ENCODE data around the gene ZNF430.

DNA sequence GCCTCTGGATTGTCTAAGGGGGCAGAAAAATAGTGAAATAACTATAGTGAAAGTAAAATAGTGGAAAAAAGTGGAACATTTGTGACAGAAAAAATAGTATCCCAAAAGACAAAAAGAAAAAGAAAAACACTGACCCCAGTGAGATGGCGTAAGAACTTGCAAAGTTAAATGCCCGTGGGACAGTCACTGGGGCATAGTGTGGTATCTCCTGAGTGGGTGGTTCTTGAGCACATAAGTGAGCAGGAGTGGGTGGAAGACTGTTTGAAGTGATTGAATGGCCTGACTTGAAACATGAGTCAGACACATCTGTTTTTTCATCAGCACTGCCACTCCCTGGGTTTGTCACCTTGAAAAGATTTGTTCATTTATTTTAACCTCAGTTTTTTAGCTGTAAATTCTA lies 2.5 kb downstream of the ZNF430 start:
- TF ChIP-seq, protein P1, sequence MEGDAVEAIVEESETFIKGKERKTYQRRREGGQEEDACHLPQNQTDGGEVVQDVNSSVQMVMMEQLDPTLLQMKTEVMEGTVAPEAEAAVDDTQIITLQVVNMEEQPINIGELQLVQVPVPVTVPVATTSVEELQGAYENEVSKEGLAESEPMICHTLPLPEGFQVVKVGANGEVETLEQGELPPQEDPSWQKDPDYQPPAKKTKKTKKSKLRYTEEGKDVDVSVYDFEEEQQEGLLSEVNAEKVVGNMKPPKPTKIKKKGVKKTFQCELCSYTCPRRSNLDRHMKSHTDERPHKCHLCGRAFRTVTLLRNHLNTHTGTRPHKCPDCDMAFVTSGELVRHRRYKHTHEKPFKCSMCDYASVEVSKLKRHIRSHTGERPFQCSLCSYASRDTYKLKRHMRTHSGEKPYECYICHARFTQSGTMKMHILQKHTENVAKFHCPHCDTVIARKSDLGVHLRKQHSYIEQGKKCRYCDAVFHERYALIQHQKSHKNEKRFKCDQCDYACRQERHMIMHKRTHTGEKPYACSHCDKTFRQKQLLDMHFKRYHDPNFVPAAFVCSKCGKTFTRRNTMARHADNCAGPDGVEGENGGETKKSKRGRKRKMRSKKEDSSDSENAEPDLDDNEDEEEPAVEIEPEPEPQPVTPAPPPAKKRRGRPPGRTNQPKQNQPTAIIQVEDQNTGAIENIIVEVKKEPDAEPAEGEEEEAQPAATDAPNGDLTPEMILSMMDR (IDR thresholded peaks at IDR 0.05; ENCODE audit: low read depth, low read length, missing input control): no peak
- TF ChIP-seq HNF4G (IDR thresholded peaks at IDR 0.05): no peak
- TF ChIP-seq, protein P2, sequence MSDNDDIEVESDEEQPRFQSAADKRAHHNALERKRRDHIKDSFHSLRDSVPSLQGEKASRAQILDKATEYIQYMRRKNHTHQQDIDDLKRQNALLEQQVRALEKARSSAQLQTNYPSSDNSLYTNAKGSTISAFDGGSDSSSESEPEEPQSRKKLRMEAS (IDR thresholded peaks at IDR 0.05): no peak
- TF ChIP-seq, protein P3, sequence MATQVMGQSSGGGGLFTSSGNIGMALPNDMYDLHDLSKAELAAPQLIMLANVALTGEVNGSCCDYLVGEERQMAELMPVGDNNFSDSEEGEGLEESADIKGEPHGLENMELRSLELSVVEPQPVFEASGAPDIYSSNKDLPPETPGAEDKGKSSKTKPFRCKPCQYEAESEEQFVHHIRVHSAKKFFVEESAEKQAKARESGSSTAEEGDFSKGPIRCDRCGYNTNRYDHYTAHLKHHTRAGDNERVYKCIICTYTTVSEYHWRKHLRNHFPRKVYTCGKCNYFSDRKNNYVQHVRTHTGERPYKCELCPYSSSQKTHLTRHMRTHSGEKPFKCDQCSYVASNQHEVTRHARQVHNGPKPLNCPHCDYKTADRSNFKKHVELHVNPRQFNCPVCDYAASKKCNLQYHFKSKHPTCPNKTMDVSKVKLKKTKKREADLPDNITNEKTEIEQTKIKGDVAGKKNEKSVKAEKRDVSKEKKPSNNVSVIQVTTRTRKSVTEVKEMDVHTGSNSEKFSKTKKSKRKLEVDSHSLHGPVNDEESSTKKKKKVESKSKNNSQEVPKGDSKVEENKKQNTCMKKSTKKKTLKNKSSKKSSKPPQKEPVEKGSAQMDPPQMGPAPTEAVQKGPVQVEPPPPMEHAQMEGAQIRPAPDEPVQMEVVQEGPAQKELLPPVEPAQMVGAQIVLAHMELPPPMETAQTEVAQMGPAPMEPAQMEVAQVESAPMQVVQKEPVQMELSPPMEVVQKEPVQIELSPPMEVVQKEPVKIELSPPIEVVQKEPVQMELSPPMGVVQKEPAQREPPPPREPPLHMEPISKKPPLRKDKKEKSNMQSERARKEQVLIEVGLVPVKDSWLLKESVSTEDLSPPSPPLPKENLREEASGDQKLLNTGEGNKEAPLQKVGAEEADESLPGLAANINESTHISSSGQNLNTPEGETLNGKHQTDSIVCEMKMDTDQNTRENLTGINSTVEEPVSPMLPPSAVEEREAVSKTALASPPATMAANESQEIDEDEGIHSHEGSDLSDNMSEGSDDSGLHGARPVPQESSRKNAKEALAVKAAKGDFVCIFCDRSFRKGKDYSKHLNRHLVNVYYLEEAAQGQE (IDR thresholded peaks at IDR 0.05): no peak
- TF ChIP-seq, protein P4, sequence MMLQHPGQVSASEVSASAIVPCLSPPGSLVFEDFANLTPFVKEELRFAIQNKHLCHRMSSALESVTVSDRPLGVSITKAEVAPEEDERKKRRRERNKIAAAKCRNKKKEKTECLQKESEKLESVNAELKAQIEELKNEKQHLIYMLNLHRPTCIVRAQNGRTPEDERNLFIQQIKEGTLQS (IDR thresholded peaks at IDR 0.05): no peak
- TF ChIP-seq, protein P5, sequence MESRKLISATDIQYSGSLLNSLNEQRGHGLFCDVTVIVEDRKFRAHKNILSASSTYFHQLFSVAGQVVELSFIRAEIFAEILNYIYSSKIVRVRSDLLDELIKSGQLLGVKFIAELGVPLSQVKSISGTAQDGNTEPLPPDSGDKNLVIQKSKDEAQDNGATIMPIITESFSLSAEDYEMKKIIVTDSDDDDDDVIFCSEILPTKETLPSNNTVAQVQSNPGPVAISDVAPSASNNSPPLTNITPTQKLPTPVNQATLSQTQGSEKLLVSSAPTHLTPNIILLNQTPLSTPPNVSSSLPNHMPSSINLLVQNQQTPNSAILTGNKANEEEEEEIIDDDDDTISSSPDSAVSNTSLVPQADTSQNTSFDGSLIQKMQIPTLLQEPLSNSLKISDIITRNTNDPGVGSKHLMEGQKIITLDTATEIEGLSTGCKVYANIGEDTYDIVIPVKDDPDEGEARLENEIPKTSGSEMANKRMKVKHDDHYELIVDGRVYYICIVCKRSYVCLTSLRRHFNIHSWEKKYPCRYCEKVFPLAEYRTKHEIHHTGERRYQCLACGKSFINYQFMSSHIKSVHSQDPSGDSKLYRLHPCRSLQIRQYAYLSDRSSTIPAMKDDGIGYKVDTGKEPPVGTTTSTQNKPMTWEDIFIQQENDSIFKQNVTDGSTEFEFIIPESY (IDR thresholded peaks at IDR 0.05): no peak
- TF ChIP-seq GABPA (IDR thresholded peaks at IDR 0.05 in 1 of 2, conservative IDR thresholded peaks at IDR 0.05 in 1 of 2): no peak
- TF ChIP-seq TAF1 (conservative IDR thresholded peaks at IDR 0.05): no peak
- no peak for TF ChIP-seq SP1 (IDR thresholded peaks at IDR 0.05)
- TF ChIP-seq JUND (IDR thresholded peaks at IDR 0.05): no peak
- no peak for TF ChIP-seq EGR1 (IDR thresholded peaks at IDR 0.05; ENCODE audit: low read depth in 2 of 2)
- no peak for TF ChIP-seq RAD21 (IDR thresholded peaks at IDR 0.05)
- no peak for TF ChIP-seq HNF4A (conservative IDR thresholded peaks at IDR 0.05)

Measured in liver (tissue), 3 donors.